GM12878 (cell line): ENCODE measurements around the gene TXLNG. TPM values are rescaled to one million over a fixed set of nuclear protein-coding genes. Genes with fewer than 3 reads are reported as not detected.

Experiments
- ATAC-seq: fragments of 200-7000 bp; cut with Tn5 transposase; 3 replicates; pipeline ENCODE4 v1.9.1; 2020; ENCODE audit warnings: mild to moderate bottlenecking, moderate library complexity
- BruUV-seq: library from RNA; stranded (reverse); fragments of 400-500 nt; replicated peaks from 2 replicates; lab custom pipeline; 2021; lab: Mats Ljungman, UMichigan
- CTCF ChIA-PET: fragments of 300-600 bp; sonication (Branson Sonifier 250); formaldehyde crosslinking; extraction: SDS; loops from one replicate; lab custom pipeline; 2021; ENCODE audit warnings: inconsistent platforms; lab: Yijun Ruan, JAX
- POLR2A ChIA-PET: fragments of 350-600 bp; formaldehyde crosslinking; extraction: SDS; loops from one replicate; lab custom pipeline; 2021; ENCODE audit warnings: inconsistent platforms; lab: Charles Lee
- RAD21 ChIA-PET: fragments of 300-600 bp; sonication (Branson Sonifier 250); formaldehyde crosslinking; loops from one replicate; lab custom pipeline; 2023; ENCODE audit warnings: antibody characterized with exemption; ENCODE audit not compliant: unreplicated experiment; lab: Charles Lee
- SMC1A ChIA-PET: fragments of 300-600 bp; sonication (Branson Sonifier 250); formaldehyde crosslinking; loops from one replicate; lab custom pipeline; 2023; ENCODE audit not compliant: unreplicated experiment, uncharacterized antibody; lab: Charles Lee
- DNase-seq: peaks from one replicate; pipeline ENCODE4 v3.0.0-alpha.2; 2011; ENCODE audit warnings: low read depth, low spot score
- FAIRE-seq: peaks from 3 replicates; lab custom pipeline; 2011; peaks lifted over from hg19 to GRCh38; lab: Jason Lieb, UNC
- H2AFZ ChIP-seq: 2 replicates; pipeline ENCODE4 v1.6.0; 2011; ENCODE audit warnings: low read depth, low read length, control low read depth; ENCODE audit not compliant: control insufficient read depth
- H3K27ac ChIP-seq: 2 replicates; pipeline ENCODE4 v1.5.1; 2011; ENCODE audit warnings: control low read depth; ENCODE audit not compliant: control insufficient read depth, insufficient read depth
- H3K27me3 ChIP-seq, 2 experiments: replicated peaks in 1 of 2; 2 replicates each; pipeline versions ENCODE4 v1.6.0 to v1.6.1; 2011; ENCODE audit warnings: low read length in 1 of 2; ENCODE audit not compliant: control insufficient read depth in 2 of 2, insufficient read depth in 2 of 2
- H3K36me3 ChIP-seq, 2 experiments: 2 replicates each; pipeline ENCODE4 v1.5.1; 2011; ENCODE audit warnings: low read length in 1 of 2; ENCODE audit not compliant: control insufficient read depth in 2 of 2, insufficient read depth in 2 of 2
- H3K4me1 ChIP-seq: 2 replicates; pipeline ENCODE4 v1.6.1; 2011; ENCODE audit warnings: mild to moderate bottlenecking, low read length, moderate library complexity, mixed read lengths; ENCODE audit not compliant: control insufficient read depth, insufficient read depth
- H3K4me2 ChIP-seq: 2 replicates; pipeline ENCODE4 v1.6.0; 2011; ENCODE audit warnings: control low read depth; ENCODE audit not compliant: control insufficient read depth, insufficient read depth
- H3K4me3 ChIP-seq: fragments of 200-600 bp; sonication (generic); 2 replicates; pipeline ENCODE4 v1.5.1; 2016
- H3K79me2 ChIP-seq: 2 replicates; pipeline ENCODE4 v1.6.0; 2011; ENCODE audit warnings: low read length; ENCODE audit not compliant: control insufficient read depth, insufficient read depth
- H3K9ac ChIP-seq: 2 replicates; pipeline ENCODE4 v1.8.0; 2011; ENCODE audit warnings: low read length, control low read depth, mixed read lengths; ENCODE audit not compliant: control insufficient read depth, insufficient read depth
- H3K9me3 ChIP-seq: replicated peaks from 3 replicates; pipeline ENCODE4 v1.5.1; 2011; ENCODE audit warnings: mild to moderate bottlenecking, low read length; ENCODE audit not compliant: control insufficient read depth, insufficient read depth
- H4K20me1 ChIP-seq: 2 replicates; pipeline ENCODE4 v1.6.0; 2011; ENCODE audit not compliant: control insufficient read depth, insufficient read depth
- ATF7 ChIP-seq: fragments of 450-650 bp; IDR thresholded peaks from 2 replicates; pipeline ENCODE4 v1.6.1; 2016; ENCODE audit warnings: low read depth, mild to moderate bottlenecking
- CREM ChIP-seq: IDR thresholded peaks from 2 replicates; pipeline ENCODE4 v1.6.1; 2014; ENCODE audit warnings: antibody characterized with exemption, low read depth
- JUND ChIP-seq: IDR thresholded peaks from 2 replicates; pipeline ENCODE4 v1.6.1; 2012; ENCODE audit warnings: low read depth, mild to moderate bottlenecking, low read length, improper control_type of control experiment, moderate library complexity
- PAX5 ChIP-seq: IDR thresholded peaks from 2 replicates; pipeline ENCODE4 v1.6.1; 2011; ENCODE audit warnings: low read depth, low read length, borderline replicate concordance
- WGBS: methylation state at CpG from one replicate; pipeline ENCODE4 v1.1.6; 2016; ENCODE audit warnings: low lambda C conversion rate; ENCODE audit not compliant: insufficient replicate concordance, insufficient coverage; ENCODE audit errors: missing lambda C conversion rate; 5-methylcytosine and 5-hydroxymethylcytosine counted together
- in situ Hi-C: fragments of 300-500 bp; cut with MboI; formaldehyde crosslinking; loops from 9 replicates; pipeline ENCODE4 v1.14.3; 2018; ENCODE audit warnings: mixed read lengths
- intact Hi-C: fragments of 100-400 bp; cut with micrococcal nuclease; formaldehyde crosslinking; loops from one replicate; pipeline ENCODE4 v1.14.2; 2022; ENCODE audit not compliant: unreplicated experiment
- polyA plus RNA-seq, 11 experiments: library from polyadenylated mRNA; depleted of rRNA in 4 of 11; unstranded in 6 of 11; stranded (reverse) in 5 of 11; fragments of >200 nt; fragmentation: Nextera tagmentation in 4 of 11; fragmentation: Illumina TruSeq in 1 of 11; extraction: Ambion mirVana in 4 of 11; extraction: Trizol in 1 of 11; gene quantifications; 1 replicate in 1 of 11; 2 replicates in 10 of 11; pipeline versions ENCODE4 v1.2.1 to v1.2.3, GENCODE V29; 2011 to 2016; ENCODE audit warnings: inconsistent platforms in 2 of 11, missing spikeins in 2 of 11, low read depth in 1 of 11
- total RNA-seq, 4 experiments: library from RNA; depleted of rRNA in 3 of 4; stranded (reverse); fragments of >200 nt in 3 of 4; fragmentation: Illumina TruSeq in 1 of 4; extraction: Trizol in 1 of 4; gene quantifications; 2 replicates each; pipeline versions ENCODE4 v1.2.1 to v1.2.3, GENCODE V29; 2013 to 2021
- TF ChIP-seq, protein P1 (sequence below): fragments of 450-650 bp; formaldehyde crosslinking; IDR thresholded peaks from 2 replicates; pipeline ENCODE4 v1.4.0; 2020; ENCODE audit warnings: mild to moderate bottlenecking, moderate library complexity
- TF ChIP-seq, protein P2 (sequence below): fragments of 450-650 bp; formaldehyde crosslinking; IDR thresholded peaks from 2 replicates; pipeline ENCODE4 v1.5.0; 2022; ENCODE audit warnings: mild to moderate bottlenecking, missing genetic modification characterization

Gene TXLNG
- total and polyA plus RNA-seq, 10 of the 15 experiments (the other 5 are each of a cell fraction or from before 2014, with no cell fraction given): 9.9 to 40.7 (median 19.5) TPM

DNA sequence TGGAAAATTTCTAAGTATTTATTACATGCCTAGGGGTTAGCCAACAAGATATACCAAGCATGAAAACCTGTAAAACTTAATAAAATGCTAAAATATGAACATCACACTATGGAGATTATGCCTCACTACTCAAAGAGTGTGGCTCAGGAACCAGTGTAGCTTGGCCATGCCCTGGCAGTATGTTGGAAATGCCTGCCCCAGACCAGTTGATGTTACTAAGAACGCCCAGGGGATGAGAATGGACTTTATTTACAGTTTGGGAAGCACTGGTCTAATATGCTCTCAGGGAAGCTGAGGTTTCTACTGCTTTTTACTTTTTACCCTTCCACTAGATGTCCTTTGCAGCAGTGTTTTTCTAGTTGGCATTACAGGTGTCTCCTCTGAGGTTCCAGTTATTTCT is 23.7 kb upstream of the TXLNG start (continued):
- TF ChIP-seq, protein P1, sequence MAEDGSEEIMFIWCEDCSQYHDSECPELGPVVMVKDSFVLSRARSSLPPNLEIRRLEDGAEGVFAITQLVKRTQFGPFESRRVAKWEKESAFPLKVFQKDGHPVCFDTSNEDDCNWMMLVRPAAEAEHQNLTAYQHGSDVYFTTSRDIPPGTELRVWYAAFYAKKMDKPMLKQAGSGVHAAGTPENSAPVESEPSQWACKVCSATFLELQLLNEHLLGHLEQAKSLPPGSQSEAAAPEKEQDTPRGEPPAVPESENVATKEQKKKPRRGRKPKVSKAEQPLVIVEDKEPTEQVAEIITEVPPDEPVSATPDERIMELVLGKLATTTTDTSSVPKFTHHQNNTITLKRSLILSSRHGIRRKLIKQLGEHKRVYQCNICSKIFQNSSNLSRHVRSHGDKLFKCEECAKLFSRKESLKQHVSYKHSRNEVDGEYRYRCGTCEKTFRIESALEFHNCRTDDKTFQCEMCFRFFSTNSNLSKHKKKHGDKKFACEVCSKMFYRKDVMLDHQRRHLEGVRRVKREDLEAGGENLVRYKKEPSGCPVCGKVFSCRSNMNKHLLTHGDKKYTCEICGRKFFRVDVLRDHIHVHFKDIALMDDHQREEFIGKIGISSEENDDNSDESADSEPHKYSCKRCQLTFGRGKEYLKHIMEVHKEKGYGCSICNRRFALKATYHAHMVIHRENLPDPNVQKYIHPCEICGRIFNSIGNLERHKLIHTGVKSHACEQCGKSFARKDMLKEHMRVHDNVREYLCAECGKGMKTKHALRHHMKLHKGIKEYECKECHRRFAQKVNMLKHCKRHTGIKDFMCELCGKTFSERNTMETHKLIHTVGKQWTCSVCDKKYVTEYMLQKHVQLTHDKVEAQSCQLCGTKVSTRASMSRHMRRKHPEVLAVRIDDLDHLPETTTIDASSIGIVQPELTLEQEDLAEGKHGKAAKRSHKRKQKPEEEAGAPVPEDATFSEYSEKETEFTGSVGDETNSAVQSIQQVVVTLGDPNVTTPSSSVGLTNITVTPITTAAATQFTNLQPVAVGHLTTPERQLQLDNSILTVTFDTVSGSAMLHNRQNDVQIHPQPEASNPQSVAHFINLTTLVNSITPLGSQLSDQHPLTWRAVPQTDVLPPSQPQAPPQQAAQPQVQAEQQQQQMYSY (CRISPR knock-in tag): no peak
- TF ChIP-seq ATF7 (no peak), CREM (no peak), JUND (no peak)
- TF ChIP-seq, protein P2, sequence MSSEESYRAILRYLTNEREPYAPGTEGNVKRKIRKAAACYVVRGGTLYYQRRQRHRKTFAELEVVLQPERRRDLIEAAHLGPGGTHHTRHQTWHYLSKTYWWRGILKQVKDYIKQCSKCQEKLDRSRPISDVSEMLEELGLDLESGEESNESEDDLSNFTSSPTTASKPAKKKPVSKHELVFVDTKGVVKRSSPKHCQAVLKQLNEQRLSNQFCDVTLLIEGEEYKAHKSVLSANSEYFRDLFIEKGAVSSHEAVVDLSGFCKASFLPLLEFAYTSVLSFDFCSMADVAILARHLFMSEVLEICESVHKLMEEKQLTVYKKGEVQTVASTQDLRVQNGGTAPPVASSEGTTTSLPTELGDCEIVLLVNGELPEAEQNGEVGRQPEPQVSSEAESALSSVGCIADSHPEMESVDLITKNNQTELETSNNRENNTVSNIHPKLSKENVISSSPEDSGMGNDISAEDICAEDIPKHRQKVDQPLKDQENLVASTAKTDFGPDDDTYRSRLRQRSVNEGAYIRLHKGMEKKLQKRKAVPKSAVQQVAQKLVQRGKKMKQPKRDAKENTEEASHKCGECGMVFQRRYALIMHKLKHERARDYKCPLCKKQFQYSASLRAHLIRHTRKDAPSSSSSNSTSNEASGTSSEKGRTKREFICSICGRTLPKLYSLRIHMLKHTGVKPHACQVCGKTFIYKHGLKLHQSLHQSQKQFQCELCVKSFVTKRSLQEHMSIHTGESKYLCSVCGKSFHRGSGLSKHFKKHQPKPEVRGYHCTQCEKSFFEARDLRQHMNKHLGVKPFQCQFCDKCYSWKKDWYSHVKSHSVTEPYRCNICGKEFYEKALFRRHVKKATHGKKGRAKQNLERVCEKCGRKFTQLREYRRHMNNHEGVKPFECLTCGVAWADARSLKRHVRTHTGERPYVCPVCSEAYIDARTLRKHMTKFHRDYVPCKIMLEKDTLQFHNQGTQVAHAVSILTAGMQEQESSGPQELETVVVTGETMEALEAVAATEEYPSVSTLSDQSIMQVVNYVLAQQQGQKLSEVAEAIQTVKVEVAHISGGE (CRISPR knock-in tag): no peak

DNA sequence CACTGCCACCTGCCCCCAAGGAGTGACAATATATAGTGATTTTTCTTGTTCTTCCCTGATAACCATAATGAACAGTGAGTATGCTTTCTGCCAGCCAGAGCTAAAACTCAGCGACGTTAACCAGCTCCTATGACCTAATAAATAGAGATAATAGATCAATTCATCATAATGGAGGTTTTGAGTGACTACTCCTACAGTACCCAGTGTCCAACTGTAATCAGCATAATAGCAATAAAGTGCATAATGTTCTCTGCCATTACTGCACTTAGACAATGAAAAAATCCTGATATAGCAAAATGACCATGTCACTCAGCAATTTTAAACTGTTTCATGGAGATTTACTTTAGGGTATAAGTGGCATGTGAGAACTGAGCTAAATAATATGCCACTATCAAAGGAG is 20.7 kb upstream of the TXLNG start:
- H3K9ac ChIP-seq: no peak overlapping the region
- in situ Hi-C loops: no loop called here
- H4K20me1 ChIP-seq: no peaks in the 10 kb centered on the region
- WGBS: 86% methylated on average over 2 of the region's 2 CpGs
- DNase-seq: no peak
- TF ChIP-seq PAX5: no peak
- no peaks in the 10 kb centered on the region for H3K9me3 ChIP-seq
- CTCF ChIA-PET: interaction anchor here (1.0 kb wide), 1 partner anchor 70 kb away, joined by 3 read pairs; no protein-coding TSS in a partner anchor
- no peak for ATAC-seq
- SMC1A ChIA-PET: no interaction called here
- no peak overlapping the region for H2AFZ ChIP-seq
- FAIRE-seq: no peak
- no peak overlapping the region for H3K4me3 ChIP-seq
- H3K27ac ChIP-seq: no peak overlapping the region
- no peaks in the 10 kb centered on the region for H3K27me3 ChIP-seq
- H3K4me1 ChIP-seq: no peaks in the 10 kb centered on the region
- H3K79me2 ChIP-seq: no peaks in the 10 kb centered on the region
- H3K36me3 ChIP-seq: no peaks in the 10 kb centered on the region
- POLR2A ChIA-PET: interaction anchor here (0.9 to 1.2 kb wide), 2 partner anchors 9 to 15 kb away, joined by 3 read pairs; no protein-coding TSS in a partner anchor
- H3K4me2 ChIP-seq: no peak overlapping the region
- RAD21 ChIA-PET: no interaction called here
- no TSS peak for BruUV-seq
- intact Hi-C loops: no loop called here
